Measurements from ENCODE around the gene CALHM3. TPM values are rescaled to one million over a fixed set of nuclear protein-coding genes. Genes with fewer than 3 reads are reported as not detected.

CALHM3 gene
- total RNA-seq, 2 experiments from 2014 or later = 0.17 to 0.67 TPM

GRCh38 chr10:103449208-103450144, 29.6 kb downstream of the CALHM3 start:
- POLR2A ChIA-PET = interaction anchor here (0.6 to 8.8 kb wide), 3 partner anchors 16 to 21 kb away, joined by 3 to 89 read pairs (median 8); no protein-coding TSS in a partner anchor
- H3K4me3 Mint-ChIP-seq = peak overlapping the region; percentile 96
- H3K36me3 Mint-ChIP-seq = peaks cover 47% of the 10 kb centered on the region

GRCh38 chr10:103448746-103449145, 30.3 kb downstream of the CALHM3 start:
- ATAC-seq (ENCODE audit: low read depth) (no peak), DNase-seq (no peak)
- H3K4me1 Mint-ChIP-seq = peaks cover 48% of the 10 kb centered on the region
- peak overlapping the region; percentile 92 for H3K27ac Mint-ChIP-seq
- no peaks in the 10 kb centered on the region for H3K27me3 Mint-ChIP-seq
- POLR2A ChIA-PET = interaction anchor here (0.6 to 8.8 kb wide), 2 partner anchors 17 to 22 kb away, joined by 3 to 89 read pairs; no protein-coding TSS in a partner anchor
- H3K36me3 Mint-ChIP-seq = peaks cover 52% of the 10 kb centered on the region
- no peaks in the 10 kb centered on the region for H3K9me3 Mint-ChIP-seq
- peak overlapping the region; percentile 96 for H3K4me3 Mint-ChIP-seq

More at GRCh38 chr10:103449208-103450144, 29.6 kb downstream of the CALHM3 start:
- DNase-seq (no peak), ATAC-seq (ENCODE audit: low read depth) (no peak)
- Mint-ChIP-seq H3K27me3 (no peaks in the 10 kb centered on the region), H3K27ac (peak overlapping the region; percentile 92), H3K4me1 (peaks cover 51% of the 10 kb centered on the region), H3K9me3 (no peaks in the 10 kb centered on the region)

- POLR2A ChIA-PET = no interaction called here
- Mint-ChIP-seq H3K9me3 (no peaks in the 10 kb centered on the region), H3K27ac (peak overlapping the region; percentile 42), H3K4me1 (peaks cover 38% of the 10 kb centered on the region), H3K36me3 (peaks cover 58% of the 10 kb centered on the region), H3K4me3 (peak overlapping the region; percentile 27), H3K27me3 (no peaks in the 10 kb centered on the region)
- DNase-seq (no peak), ATAC-seq (ENCODE audit: low read depth) (no peak)
Observed at GRCh38 chr10:103447187-103447586, 31.9 kb downstream of the CALHM3 start.

GRCh38 chr10:103445767-103446567, 33.1 kb downstream of the CALHM3 start:
- POLR2A ChIA-PET = interaction anchor here (1.1 to 2.6 kb wide), 4 partner anchors 14 to 39 kb away, joined by 3 to 13 read pairs (median 5); no protein-coding TSS in a partner anchor
- Mint-ChIP-seq H3K36me3 (peaks cover 55% of the 10 kb centered on the region), H3K4me3 (no peak overlapping the region), H3K27me3 (no peaks in the 10 kb centered on the region), H3K27ac (peak overlapping the region; percentile 58), H3K4me1 (peaks cover 37% of the 10 kb centered on the region), H3K9me3 (no peaks in the 10 kb centered on the region)
- ATAC-seq (ENCODE audit: low read depth) (no peak), DNase-seq (no peak)

- H3K27me3 Mint-ChIP-seq = no peaks in the 10 kb centered on the region
- POLR2A ChIA-PET = interaction anchor here (1.0 to 2.6 kb wide), 5 partner anchors 13 to 40 kb away, joined by 3 to 13 read pairs (median 4); no protein-coding TSS in a partner anchor
- peaks cover 33% of the 10 kb centered on the region for H3K4me1 Mint-ChIP-seq
- no peaks in the 10 kb centered on the region for H3K9me3 Mint-ChIP-seq
- H3K27ac Mint-ChIP-seq = peak overlapping the region; percentile 22
- peaks cover 50% of the 10 kb centered on the region for H3K36me3 Mint-ChIP-seq
- DNase-seq (no peak), ATAC-seq (ENCODE audit: low read depth) (no peak)
- H3K4me3 Mint-ChIP-seq = no peak overlapping the region
Observed at GRCh38 chr10:103445366-103445765, 33.7 kb downstream of the CALHM3 start.

GRCh38 chr10:103444478-103444877, 34.6 kb downstream of the CALHM3 start:
- Mint-ChIP-seq H3K27ac (peak overlapping the region; percentile 16), H3K4me1 (peaks cover 25% of the 10 kb centered on the region), H3K4me3 (no peak overlapping the region), H3K36me3 (peaks cover 49% of the 10 kb centered on the region), H3K27me3 (no peaks in the 10 kb centered on the region), H3K9me3 (no peaks in the 10 kb centered on the region)
- ATAC-seq (ENCODE audit: low read depth) (no peak), DNase-seq (no peak)
- POLR2A ChIA-PET = interaction anchor here (0.6 to 2.6 kb wide), 4 partner anchors 12 to 799 kb away, joined by 3 to 13 read pairs (median 6); no protein-coding TSS in a partner anchor

GRCh38 chr10:103443475-103444185, 35.4 kb downstream of the CALHM3 start:
- ATAC-seq (ENCODE audit: low read depth) (no peak), DNase-seq (no peak)
- peak overlapping the region; percentile 41 for H3K27ac Mint-ChIP-seq
- H3K27me3 Mint-ChIP-seq = no peaks in the 10 kb centered on the region
- peaks cover 17% of the 10 kb centered on the region for H3K4me1 Mint-ChIP-seq
- peaks cover 42% of the 10 kb centered on the region for H3K36me3 Mint-ChIP-seq
- H3K4me3 Mint-ChIP-seq = no peak overlapping the region
- POLR2A ChIA-PET = interaction anchor here (0.6 to 2.3 kb wide), 3 partner anchors 10 to 798 kb away, joined by 3 to 7 read pairs (median 4); no protein-coding TSS in a partner anchor
- H3K9me3 Mint-ChIP-seq = no peaks in the 10 kb centered on the region

GRCh38 chr10:103442031-103442461, 37.0 kb downstream of the CALHM3 start:
- Mint-ChIP-seq H3K4me1 (peaks cover 8% of the 10 kb centered on the region), H3K36me3 (peaks cover 42% of the 10 kb centered on the region), H3K27ac (peak overlapping the region; percentile 51), H3K9me3 (no peaks in the 10 kb centered on the region), H3K27me3 (no peaks in the 10 kb centered on the region), H3K4me3 (no peak overlapping the region)
- DNase-seq = no peak
- POLR2A ChIA-PET = interaction anchor here (0.5 to 0.9 kb wide), 2 partner anchors 10 to 615 kb away, joined by 3 read pairs; partner anchors contain the start of gene CALHM2
- no peak for ATAC-seq (ENCODE audit: low read depth)

GRCh38 chr10:103441611-103442010, 37.4 kb downstream of the CALHM3 start:
- POLR2A ChIA-PET = interaction anchor here (0.9 kb wide), 1 partner anchor 11 kb away, joined by 3 read pairs; the partner anchor contains the start of gene CALHM2
- H3K27me3 Mint-ChIP-seq = no peaks in the 10 kb centered on the region
- no peaks in the 10 kb centered on the region for H3K9me3 Mint-ChIP-seq

GRCh38 chr10:103441206-103441605, 37.8 kb downstream of the CALHM3 start:
- Mint-ChIP-seq H3K36me3 (peaks cover 40% of the 10 kb centered on the region), H3K27me3 (no peaks in the 10 kb centered on the region), H3K4me3 (no peak overlapping the region), H3K9me3 (no peaks in the 10 kb centered on the region), H3K4me1 (peaks cover 7% of the 10 kb centered on the region), H3K27ac (no peak overlapping the region)
- POLR2A ChIA-PET = no interaction called here
- ATAC-seq (ENCODE audit: low read depth) (no peak), DNase-seq (no peak)

More at GRCh38 chr10:103441611-103442010, 37.4 kb downstream of the CALHM3 start:
- ATAC-seq (ENCODE audit: low read depth) (no peak), DNase-seq (no peak)
- H3K27ac Mint-ChIP-seq = peak overlapping the region; percentile 51
- peaks cover 7% of the 10 kb centered on the region for H3K4me1 Mint-ChIP-seq
- H3K36me3 Mint-ChIP-seq = peaks cover 42% of the 10 kb centered on the region
- no peak overlapping the region for H3K4me3 Mint-ChIP-seq

- ATAC-seq (ENCODE audit: low read depth) = no peak
- Mint-ChIP-seq H3K36me3 (peaks cover 37% of the 10 kb centered on the region), H3K27ac (peak overlapping the region; percentile 66), H3K4me3 (no peak overlapping the region), H3K27me3 (no peaks in the 10 kb centered on the region), H3K4me1 (peaks cover 4% of the 10 kb centered on the region), H3K9me3 (no peaks in the 10 kb centered on the region)
- DNase-seq = no peak
- POLR2A ChIA-PET = no interaction called here
Observed at GRCh38 chr10:103440416-103440815, 38.6 kb downstream of the CALHM3 start.

GRCh38 chr10:103439776-103440175, 39.3 kb downstream of the CALHM3 start:
- POLR2A ChIA-PET = interaction anchor here (1.0 kb wide), 1 partner anchor 31 kb away, joined by 3 read pairs; no protein-coding TSS in a partner anchor
- H3K27ac Mint-ChIP-seq = peak overlapping the region; percentile 66
- DNase-seq = no peak

More at GRCh38 chr10:103439776-103440175, 39.3 kb downstream of the CALHM3 start:
- H3K9me3 Mint-ChIP-seq = no peaks in the 10 kb centered on the region
- no peaks in the 10 kb centered on the region for H3K27me3 Mint-ChIP-seq
- ATAC-seq (ENCODE audit: low read depth) = no peak
- H3K36me3 Mint-ChIP-seq = peaks cover 39% of the 10 kb centered on the region
- peaks cover 4% of the 10 kb centered on the region for H3K4me1 Mint-ChIP-seq
- no peak overlapping the region for H3K4me3 Mint-ChIP-seq

Measured in activated naive CD8-positive, alpha-beta T cell treated with anti-CD3 and anti-CD28 coated beads, Interleukin-2, amount 10 ng/mL, durations not matched to agents 7 days and 5 days (primary cell).